IPS DF 4.7 (cell line): Measurements from ENCODE around the gene SMIM10.
"Not testable (repeated sequence)": the region's sequence is repeated elsewhere in the genome, so short reads cannot be mapped to it uniquely, and the experiment has no call there.

Experiments used
- DNase-seq: peaks from one replicate; pipeline ENCODE4 v3.0.0-alpha.2; 2013; ENCODE audit warnings: low spot score; ENCODE audit errors: extremely low read depth

The SMIM10 gene

DNA sequence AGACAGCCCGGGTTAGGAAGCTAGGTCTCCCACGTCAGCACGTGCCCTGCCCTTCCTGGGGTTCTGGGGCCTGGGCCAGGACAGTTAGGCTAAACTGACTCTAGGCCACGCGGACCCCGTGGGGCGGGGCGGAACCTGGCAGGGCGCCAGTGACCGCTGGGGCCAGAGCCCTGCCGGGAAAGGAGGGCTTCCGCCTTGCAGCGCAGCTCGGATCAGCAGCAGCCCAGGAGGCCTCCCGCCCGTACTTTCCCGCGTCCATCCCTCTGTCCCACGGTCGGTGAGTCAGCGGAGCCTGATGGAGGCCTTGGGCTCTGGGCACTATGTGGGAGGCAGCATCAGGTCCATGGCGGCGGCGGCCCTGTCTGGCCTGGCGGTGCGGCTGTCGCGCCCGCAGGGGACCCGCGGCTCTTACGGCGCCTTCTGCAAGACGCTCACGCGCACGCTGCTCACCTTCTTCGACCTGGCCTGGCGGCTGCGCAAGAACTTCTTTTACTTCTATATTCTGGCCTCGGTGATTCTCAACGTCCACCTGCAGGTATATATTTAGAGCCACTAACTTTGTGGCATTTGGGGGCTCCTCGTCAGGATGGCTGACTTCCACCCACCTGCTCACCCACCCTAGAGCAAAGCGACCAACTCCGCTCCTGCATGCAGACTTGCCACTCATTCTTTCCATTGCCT is at the start of gene SMIM10:
SMIM10 (plus strand) TSS at position 191 of the 681 bp plus-strand sequence; CDS start at position 296, 105 bp downstream.
- no peak for DNase-seq

- not testable (repeated sequence) for DNase-seq
Measured at GRCh38 chrX:134946364-134946763, 44.4 kb upstream of the SMIM10 start.

GRCh38 chrX:134948333-134949241 is 42.2 kb upstream of the SMIM10 start:
- no peak for DNase-seq

DNA sequence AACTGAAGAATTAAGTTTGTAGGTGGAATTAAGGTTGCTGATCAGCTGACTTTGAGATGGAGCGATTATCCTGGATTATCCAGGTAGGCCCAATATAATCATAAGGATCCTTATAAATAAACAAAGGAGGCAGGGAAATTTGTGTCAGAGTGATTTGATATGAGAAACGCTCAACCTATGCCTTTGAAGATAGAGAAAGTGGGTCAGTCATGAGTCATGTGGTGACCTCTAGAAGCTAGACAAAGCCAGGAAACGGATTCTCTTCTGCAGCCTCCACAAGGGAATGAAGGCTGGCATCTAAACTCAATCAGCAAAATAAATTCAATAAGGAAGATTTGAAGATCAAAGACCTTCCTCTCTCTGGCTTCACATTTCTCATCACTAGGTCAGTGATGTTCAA is 41.5 kb upstream of the SMIM10 start:
- DNase-seq, result no peak

GRCh38 chrX:134957836-134958235 is 33.0 kb upstream of the SMIM10 start:
- DNase-seq, result no peak

- DNase-seq, result not testable (repeated sequence)
Measured at GRCh38 chrX:134960366-134960765, 30.4 kb upstream of the SMIM10 start.

GRCh38 chrX:134963041-134963440 is 27.8 kb upstream of the SMIM10 start:
- DNase-seq, result no peak

DNA sequence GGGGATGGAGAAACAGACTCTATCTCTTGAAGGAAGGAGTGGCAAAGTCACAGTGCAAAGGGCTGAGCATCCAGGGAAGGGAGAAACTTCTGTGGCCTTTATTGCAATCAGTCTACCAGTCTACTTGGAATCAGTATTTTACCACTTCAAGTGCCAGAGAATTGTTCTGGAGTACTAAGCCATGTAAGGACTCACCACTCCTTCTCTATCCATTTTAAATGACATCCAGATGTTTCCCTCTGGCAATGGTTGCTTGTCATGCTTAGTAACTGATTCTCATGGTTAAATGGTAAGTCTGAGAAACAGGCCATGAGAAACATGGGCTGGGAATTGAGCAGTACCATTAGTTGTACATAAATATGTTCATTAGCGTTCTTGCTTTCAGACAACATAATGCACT is 21.1 kb upstream of the SMIM10 start:
- DNase-seq, result no peak

DNA sequence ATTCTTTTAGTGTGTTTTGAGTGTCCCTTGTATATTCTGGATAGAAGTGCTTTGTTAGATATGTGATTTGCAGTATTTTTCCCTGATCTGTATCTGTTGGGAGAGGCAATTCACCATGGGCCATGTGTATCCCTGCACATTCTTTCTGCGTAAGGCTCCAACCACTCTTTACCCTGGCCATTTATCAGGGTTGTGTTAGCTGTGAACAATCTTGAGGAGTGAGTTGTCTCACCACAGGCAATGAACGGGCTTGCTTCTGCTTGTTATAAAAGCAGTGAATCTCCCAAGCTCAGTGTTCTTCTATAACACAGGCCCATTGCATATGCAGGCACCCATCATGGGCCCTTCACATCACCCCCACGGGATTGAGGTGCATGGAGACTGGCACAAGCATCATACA is 18.9 kb upstream of the SMIM10 start:
- DNase-seq, result no peak

DNA sequence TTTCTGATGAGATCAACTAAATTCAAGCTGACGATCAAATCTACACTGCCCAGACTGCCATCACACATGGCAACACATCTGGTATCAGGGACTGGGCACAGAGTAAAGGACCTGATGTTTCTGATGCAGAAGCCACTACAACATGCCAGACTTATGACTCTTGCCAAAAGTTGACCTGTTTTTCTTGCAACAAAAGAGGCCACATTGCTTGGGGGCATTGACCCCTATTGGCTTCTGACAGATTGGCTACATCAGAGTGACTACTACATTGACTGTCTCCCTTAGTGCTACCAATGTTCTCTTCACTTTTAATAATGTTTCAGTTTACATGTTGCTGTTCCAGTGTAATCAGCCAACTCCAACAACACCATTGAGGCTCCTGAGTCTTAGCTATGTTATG is 15.3 kb upstream of the SMIM10 start:
- DNase-seq, result no peak

- no peak for DNase-seq
Measured at GRCh38 chrX:134981910-134982309, 8.9 kb upstream of the SMIM10 start.

DNA sequence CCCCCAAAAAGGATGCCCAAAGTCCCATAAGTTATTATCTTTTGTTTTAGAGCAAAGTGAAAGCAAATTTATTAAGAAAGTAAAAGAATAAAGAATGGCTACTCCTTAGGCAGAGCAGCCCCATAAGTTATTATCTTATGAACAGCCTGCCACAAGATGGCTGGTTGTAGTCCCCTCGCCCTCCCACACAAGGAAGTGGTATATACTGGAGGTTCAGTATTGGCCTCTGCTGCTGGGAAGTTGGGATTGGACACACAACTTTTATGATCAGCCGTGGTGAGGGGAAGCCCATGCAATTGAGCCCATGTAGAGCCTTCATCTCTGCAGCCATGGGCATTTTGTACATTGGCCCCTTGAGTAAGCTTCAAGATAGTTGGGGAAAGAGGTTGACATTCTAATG is 8.0 kb upstream of the SMIM10 start:
- no peak for DNase-seq

DNA sequence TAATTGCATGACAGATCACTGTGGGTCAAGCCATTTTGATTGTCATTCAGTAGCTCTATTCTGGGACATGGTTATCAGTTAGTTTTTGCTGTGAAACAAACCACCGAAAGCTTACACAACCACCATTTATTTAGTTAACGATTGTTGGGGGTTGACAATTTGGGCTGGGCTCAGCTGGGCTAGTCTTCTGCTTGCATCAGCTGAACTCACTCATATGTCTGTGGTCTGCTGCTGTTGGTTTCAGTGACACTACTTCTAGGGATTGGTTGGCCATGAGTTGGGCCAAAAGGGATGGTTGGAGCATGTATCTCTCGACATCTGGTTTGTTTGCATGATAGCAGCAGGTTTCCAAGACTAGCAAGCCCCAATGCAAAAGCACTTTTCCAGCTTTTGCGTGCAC is 5.3 kb upstream of the SMIM10 start:
- no peak for DNase-seq

GRCh38 chrX:134990475-134990800 is 353 bp upstream of the SMIM10 start:
- DNase-seq, result no peak

GRCh38 chrX:134997646-134998045 is 6.9 kb downstream of the SMIM10 start:
- DNase-seq, result no peak

- no peak for DNase-seq
Measured at GRCh38 chrX:134998246-134998645, 7.5 kb downstream of the SMIM10 start.

DNA sequence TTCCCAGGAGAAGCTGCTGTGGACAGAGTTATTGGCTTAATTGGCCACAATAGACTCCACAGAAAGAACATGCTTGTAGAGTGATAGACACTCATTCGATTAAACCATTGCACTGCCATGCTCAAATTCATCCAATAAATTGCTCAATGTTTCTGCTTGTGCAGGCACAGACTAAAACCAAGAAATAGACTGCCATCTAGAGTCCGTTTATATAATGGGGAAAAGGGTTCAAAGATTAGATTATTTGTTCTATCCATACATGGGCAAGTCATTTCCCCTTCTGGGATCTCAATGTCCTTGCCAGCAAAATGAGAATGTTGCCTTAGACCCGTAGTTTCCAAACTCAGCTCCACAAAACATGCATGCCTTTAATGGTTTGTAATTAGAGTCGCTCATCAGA is 8.7 kb downstream of the SMIM10 start:
- no peak for DNase-seq

GRCh38 chrX:135000516-135000915 is 9.7 kb downstream of the SMIM10 start:
- no peak for DNase-seq

- DNase-seq, result peak; percentile 33
Measured at GRCh38 chrX:135003876-135004623, 13.3 kb downstream of the SMIM10 start.

DNA sequence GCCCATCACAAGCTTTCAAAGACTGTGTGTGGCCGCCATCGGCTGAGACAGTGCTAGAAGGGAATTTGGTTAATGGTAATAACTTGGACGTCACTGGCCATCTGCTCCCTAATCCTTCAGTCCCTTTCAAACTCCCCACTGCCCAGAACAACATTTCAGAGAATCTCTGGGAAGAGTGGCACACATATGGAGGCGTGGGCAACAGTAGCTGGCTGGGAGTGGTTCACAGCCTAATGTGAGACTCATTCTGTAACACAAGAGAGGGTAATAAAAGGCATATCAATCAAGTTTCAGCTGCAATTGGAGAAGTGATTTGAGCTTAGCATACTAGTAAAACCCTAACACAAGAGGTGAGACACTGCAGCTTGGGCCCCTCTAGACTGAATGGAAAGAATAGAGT is 15.4 kb downstream of the SMIM10 start:
- no peak for DNase-seq

DNA sequence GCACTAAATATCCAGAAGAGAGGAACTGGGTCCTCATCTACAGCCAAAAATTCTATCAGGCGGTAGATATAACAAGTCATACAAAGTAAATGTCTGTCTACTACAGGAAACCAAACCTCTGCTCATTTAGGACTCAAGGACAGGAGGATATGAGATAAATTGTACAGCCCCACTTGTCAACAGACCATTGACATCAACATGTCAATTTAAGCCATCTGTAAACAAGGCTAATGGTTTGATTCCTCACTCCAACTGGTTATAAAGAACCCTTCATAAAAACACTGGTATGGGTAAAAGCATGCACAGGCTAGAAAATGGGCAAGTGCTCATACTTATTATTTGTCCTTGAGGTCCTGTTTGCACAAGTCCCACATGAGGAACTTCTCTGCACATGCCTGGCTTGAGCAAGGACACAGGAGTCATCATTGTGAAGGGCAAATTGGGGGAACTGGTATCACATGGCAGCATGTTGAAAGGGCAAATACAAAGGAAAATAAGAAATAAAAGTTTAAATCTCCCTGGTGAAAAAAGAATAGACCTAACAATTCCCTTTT is 18.3 kb downstream of the SMIM10 start:
- DNase-seq, result no peak

DNA sequence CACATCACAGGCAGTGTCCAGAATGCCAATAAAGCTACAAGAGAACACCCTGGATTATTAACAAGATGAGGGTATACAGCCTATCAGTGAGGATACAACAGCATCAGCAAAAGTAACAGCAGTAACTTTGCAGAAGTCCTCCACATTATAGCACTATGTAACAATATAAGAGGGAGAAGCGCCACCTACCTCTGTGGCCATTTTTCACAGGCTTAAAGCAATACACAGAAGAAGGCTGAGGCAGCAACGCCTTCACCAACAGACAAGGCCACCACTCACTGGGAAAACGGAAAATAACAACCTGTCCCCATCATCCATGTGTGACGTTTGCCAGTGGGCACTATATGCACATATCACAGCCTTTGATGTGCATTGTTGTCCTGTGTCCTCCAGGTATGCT is 19.0 kb downstream of the SMIM10 start:
- no peak for DNase-seq
